Measurements from ENCODE around the gene PLA2G4E. TPM values are rescaled to one million over a fixed set of nuclear protein-coding genes. Genes with fewer than 3 reads are reported as not detected.

The PLA2G4E gene
- total and polyA plus RNA-seq, 8 donors, result 0.78 TPM; not detected in 7

DNA sequence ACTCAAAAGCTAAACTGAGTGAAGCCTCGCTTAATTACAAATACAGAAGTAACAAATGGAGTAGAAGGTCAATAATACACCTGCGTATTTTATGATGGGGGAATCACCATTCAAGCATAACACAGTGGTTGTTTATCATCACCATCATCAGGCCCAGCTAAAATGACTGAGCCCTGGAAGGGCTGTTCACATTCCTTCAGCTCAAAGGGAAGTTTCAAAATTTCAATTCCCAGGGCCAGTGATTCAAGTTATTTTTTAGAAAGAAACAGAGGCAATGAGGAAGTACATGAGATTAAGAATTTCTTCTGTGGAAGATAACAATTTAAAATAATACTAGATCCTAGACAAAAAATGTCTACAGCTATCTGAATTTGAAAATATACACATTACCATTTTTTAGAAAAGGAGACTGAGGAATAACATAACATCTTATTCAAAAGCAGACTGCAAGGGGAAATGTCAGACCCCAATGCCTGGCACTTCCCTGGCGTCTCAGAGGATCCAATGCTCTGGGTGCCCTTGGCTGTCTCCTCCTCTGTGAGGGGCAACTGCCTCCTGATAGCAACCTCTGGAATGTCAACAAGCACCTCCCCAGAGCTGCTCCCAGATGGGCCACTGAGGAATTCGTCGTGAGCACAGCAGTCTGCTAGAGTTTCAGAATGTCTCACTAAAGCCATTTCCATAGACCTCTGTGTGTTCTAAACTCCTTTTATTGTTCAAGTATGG is 71.3 kb downstream of the PLA2G4E start:
- TF ChIP-seq, protein P1, sequence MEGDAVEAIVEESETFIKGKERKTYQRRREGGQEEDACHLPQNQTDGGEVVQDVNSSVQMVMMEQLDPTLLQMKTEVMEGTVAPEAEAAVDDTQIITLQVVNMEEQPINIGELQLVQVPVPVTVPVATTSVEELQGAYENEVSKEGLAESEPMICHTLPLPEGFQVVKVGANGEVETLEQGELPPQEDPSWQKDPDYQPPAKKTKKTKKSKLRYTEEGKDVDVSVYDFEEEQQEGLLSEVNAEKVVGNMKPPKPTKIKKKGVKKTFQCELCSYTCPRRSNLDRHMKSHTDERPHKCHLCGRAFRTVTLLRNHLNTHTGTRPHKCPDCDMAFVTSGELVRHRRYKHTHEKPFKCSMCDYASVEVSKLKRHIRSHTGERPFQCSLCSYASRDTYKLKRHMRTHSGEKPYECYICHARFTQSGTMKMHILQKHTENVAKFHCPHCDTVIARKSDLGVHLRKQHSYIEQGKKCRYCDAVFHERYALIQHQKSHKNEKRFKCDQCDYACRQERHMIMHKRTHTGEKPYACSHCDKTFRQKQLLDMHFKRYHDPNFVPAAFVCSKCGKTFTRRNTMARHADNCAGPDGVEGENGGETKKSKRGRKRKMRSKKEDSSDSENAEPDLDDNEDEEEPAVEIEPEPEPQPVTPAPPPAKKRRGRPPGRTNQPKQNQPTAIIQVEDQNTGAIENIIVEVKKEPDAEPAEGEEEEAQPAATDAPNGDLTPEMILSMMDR (IDR thresholded peaks at IDR 0.05), result no peak
- TF ChIP-seq EP300 (IDR thresholded peaks at IDR 0.05) (no peak), POLR2AphosphoS5 (IDR thresholded peaks at IDR 0.05) (no peak), POLR2A (IDR thresholded peaks at IDR 0.05) (no peak)
- H3K27ac ChIP-seq, result peak overlapping the region in 2 of 5 donors; percentile 35 to 61
- no peaks in the 10 kb centered on the region for H3K27me3 ChIP-seq
- peaks cover 4 to 50% (median 29%) of the 10 kb centered on the region in 4 donors for H3K4me1 ChIP-seq
- peaks cover 18 to 52% (median 36%) of the 10 kb centered on the region in 4 donors for H3K36me3 ChIP-seq
- no peak overlapping the region for H3K4me3 ChIP-seq
- intact Hi-C loops (cut with DNase I; ENCODE audit: low total_unique reads), result no loop called here
- 82 to 89% (median 87%) methylated on average over 5 of the region's 5 CpGs for WGBS, 5 donors
- H3K9me3 ChIP-seq, result no peaks in the 10 kb centered on the region
- DNase-seq, result no peak

DNA sequence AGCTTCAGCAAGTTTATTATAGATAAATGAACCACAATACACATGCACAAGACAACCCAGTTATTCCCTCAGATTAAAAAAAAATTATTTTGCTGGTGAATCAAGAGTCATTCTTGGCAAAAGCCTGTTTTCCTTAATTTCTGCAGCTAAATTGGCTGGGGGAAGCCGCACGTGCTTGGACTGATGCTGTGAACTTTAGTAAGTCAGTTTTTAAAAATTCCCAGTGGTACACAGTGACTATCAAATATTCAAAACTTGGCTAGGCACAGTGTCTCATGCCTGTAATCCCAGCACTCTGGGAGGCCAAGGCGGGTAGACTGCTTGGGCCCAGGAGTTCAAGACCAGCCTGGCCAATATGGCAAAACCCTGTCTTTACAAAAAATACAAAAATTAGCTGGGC is 72.4 kb downstream of the PLA2G4E start:
- Histone ChIP-seq H3K4me3 (no peak overlapping the region), H3K4me1 (peaks cover 6 to 61% (median 37%) of the 10 kb centered on the region in 4 donors), H3K27ac (no peak overlapping the region), H3K9me3 (no peaks in the 10 kb centered on the region), H3K36me3 (peaks cover 18 to 49% (median 30%) of the 10 kb centered on the region in 4 donors), H3K27me3 (no peaks in the 10 kb centered on the region)
- intact Hi-C loops (cut with DNase I; ENCODE audit: low total_unique reads), result no loop called here
- TF ChIP-seq, protein P1 (IDR thresholded peaks at IDR 0.05), result no peak
- TF ChIP-seq EP300 (IDR thresholded peaks at IDR 0.05) (no peak), POLR2AphosphoS5 (IDR thresholded peaks at IDR 0.05) (no peak), POLR2A (IDR thresholded peaks at IDR 0.05) (no peak)
- 89 to 94% (median 92%) methylated on average over 3 of the region's 3 CpGs for WGBS, 5 donors
- no peak for DNase-seq

DNA sequence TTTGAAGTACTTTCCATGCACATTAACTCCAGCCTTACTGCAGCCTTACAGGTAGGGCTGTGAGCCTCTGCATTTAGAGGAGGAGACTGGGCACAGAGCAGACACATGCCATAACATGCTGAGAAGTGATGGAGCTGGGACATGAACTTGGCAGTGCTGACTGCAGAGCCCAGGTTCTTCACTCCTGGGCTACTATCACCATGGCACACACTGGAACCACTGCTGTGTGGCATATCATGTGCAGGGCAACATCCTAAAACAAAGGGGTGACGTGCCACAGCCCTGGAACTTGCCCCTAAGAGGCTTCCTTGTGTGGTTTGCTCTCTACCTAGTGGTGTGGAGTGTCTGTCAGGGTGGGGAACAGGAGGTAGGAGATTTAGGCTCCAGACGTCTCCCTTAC is 73.9 kb downstream of the PLA2G4E start:
- intact Hi-C loops (cut with DNase I; ENCODE audit: low total_unique reads), result no loop called here
- TF ChIP-seq POLR2A (IDR thresholded peaks at IDR 0.05) (no peak), EP300 (IDR thresholded peaks at IDR 0.05) (no peak)
- TF ChIP-seq, protein P1 (IDR thresholded peaks at IDR 0.05), result no peak
- H3K27ac ChIP-seq, result no peak overlapping the region
- H3K4me3 ChIP-seq, result no peak overlapping the region
- no peak for DNase-seq
- 70 to 86% (median 80%) methylated on average over 2 of the region's 2 CpGs for WGBS, 5 donors
- peaks cover 4 to 45% (median 27%) of the 10 kb centered on the region in 4 donors for H3K36me3 ChIP-seq
- H3K4me1 ChIP-seq, result peaks cover 6 to 64% (median 35%) of the 10 kb centered on the region in 4 donors
- H3K9me3 ChIP-seq, result no peaks in the 10 kb centered on the region
- H3K27me3 ChIP-seq, result no peaks in the 10 kb centered on the region

DNA sequence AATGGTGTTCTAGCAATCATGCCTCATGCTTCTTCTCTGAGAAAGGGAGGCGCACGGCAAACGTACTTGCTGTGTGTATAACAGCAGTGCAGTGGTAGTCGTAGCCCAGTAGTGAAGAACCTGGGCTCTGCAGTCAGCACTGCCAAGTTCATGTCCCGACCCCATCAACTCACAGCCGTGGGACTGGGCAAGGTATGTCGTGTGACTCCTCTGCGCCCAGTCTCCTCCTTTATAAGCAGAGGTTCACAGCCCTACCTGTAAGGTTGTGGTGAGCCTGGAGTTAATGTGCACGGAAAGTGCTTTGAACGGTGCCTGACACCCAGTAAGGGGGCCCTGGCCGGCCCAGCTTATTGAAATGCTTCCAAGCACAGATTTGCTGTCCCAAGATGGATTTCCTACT is 75.1 kb downstream of the PLA2G4E start:
- no peaks in the 10 kb centered on the region for H3K27me3 ChIP-seq
- WGBS, 5 donors, result 76 to 84% (median 81%) methylated on average over 11 of the region's 11 CpGs
- intact Hi-C loops (cut with DNase I; ENCODE audit: low total_unique reads), result no loop called here
- no peaks in the 10 kb centered on the region for H3K9me3 ChIP-seq
- DNase-seq, result no peak
- no peak overlapping the region for H3K4me3 ChIP-seq
- peaks cover 6 to 56% (median 25%) of the 10 kb centered on the region in 4 donors for H3K4me1 ChIP-seq
- TF ChIP-seq POLR2AphosphoS5 (IDR thresholded peaks at IDR 0.05) (no peak), POLR2A (IDR thresholded peaks at IDR 0.05) (no peak), EP300 (IDR thresholded peaks at IDR 0.05) (no peak)
- TF ChIP-seq, protein P1 (IDR thresholded peaks at IDR 0.05), result no peak
- H3K27ac ChIP-seq, result peak overlapping the region in 2 of 5 donors; percentile 14 to 72
- peaks cover 3 to 46% (median 30%) of the 10 kb centered on the region in 4 donors for H3K36me3 ChIP-seq
